ENCODE measurements around the gene EVA1C.
"Not testable (repeated sequence)": the region's sequence is repeated elsewhere in the genome, so short reads cannot be mapped to it uniquely, and the experiment has no call there.

EVA1C gene

DNA sequence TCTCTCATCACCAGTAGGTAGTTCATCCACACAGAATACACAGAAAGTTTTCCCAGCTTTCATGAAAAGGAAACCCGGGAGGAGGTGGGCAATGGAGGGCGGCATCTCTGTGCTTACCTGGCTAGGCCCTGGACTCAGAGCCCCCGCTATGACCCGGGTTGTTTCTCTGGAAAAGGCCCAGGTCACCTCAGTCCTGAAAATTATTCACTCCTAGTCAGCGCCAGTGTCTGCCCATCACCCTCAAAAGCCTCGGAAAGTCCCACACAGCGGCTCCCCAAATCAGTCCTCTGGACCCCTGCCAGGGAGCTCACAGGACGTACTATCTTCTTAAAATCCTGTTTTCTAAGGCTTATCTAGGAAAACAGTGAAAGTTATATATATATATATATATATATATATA, 121.6 kb downstream of the EVA1C start:
- no peak for DNase-seq

- DNase-seq = no peak
These were observed 123.1 kb downstream of the EVA1C start for GRCh38 chr21:32535612-32536011.

- no peak for DNase-seq
These were observed 125.0 kb downstream of the EVA1C start for GRCh38 chr21:32537569-32537881.

DNA sequence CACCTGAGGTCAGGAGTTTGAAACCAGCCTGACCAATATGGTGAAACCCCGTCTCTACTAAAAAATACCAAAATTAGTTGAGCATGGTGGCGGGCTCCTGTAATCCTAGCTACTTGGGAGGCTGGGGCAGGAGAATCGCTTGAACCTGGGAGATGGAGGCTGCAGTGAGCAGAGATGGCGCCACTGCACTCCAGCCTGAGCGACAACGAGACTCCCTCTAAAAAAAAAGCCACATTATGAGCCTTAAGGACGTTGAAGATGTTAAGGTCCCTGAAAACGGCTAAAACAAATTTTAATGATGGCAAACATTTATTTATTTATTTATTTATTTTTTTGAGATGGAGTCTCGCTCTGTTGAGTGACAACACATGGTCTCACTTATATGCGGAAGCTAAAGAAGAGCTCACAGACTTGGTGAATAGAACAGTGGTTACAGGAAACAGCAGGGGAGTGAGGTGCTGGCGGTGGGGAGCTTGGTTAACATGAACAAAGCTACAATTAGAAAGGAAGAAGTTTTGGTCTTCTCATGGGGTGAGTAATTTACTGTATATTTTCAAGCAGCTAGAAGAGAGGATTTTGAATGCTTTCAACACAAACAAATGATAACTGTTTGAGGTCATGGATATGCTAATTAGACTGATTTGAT, 125.8 kb downstream of the EVA1C start:
- DNase-seq = no peak

DNA sequence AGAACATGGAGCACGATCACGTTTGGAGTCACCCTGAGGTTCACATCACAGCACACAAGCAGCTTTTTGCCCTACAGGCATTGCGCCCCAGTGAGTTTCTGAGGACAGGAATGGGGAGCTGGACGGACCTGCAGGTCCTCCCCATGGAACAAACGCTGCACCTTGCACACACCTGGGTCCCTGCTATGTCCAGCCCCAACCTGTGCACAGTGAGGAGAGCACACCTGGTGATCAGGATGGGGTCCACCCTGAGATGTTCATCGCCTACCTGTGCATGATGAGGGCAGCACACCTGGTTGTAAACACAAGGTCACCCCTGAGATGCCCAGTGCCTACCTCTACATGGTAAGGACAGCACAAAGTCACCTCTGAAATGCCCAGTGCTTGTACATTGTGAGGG, 126.9 kb downstream of the EVA1C start:
- no peak for DNase-seq

- DNase-seq = not testable (repeated sequence)
These were observed 130.6 kb downstream of the EVA1C start for GRCh38 chr21:32543056-32543455.

- DNase-seq = no peak
These were observed 131.5 kb downstream of the EVA1C start for GRCh38 chr21:32543975-32544374.

- no peak for DNase-seq
These were observed 132.2 kb downstream of the EVA1C start for GRCh38 chr21:32544697-32545096.

GRCh38 chr21:32545948-32546441, 133.5 kb downstream of the EVA1C start:
- DNase-seq = no peak

DNA sequence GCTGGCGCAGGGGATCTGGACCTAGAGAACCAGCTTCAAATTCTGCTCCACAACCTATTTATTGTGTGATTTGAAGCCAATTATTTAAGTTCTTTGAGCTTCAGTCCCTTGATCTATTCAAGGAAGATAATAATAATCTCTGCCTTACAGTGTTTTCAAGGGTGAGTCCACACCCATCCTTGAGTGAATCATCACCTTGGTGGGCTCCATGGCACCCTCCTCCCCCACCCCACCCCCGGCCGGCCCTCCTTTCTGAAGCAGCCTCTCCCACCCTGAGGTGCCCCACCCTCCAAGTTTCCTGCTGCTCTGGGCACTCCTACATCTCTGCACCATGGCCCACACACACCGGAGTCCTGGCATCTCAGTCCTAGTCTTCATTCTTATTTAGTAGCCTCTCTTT, 134.5 kb downstream of the EVA1C start:
- DNase-seq = no peak

GRCh38 chr21:32548978-32549377, 136.5 kb downstream of the EVA1C start:
- DNase-seq = no peak

GRCh38 chr21:32549440-32549839, 136.9 kb downstream of the EVA1C start:
- DNase-seq = no peak

DNA sequence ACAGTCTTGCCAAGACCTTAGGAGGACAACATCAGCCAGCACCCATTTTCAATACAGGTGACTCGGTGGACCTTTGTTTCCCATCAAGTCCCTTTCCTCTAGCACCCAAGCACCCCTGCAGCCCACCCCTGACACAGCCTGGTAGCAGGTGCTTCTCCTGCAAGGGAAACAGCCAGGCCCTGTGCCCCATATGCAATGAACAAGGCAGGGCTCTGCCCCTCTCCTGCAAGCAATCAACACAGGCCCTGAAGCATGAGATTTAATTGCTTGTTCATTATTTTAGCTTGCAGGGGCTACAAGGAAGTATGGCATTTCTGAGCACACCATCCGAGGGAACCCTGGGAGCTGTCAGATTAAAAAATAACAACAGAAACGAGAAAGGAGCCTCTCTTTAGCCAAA, 137.4 kb downstream of the EVA1C start:
- DNase-seq = no peak

- no peak for DNase-seq
These were observed 142.5 kb downstream of the EVA1C start for GRCh38 chr21:32554832-32555638.

DNA sequence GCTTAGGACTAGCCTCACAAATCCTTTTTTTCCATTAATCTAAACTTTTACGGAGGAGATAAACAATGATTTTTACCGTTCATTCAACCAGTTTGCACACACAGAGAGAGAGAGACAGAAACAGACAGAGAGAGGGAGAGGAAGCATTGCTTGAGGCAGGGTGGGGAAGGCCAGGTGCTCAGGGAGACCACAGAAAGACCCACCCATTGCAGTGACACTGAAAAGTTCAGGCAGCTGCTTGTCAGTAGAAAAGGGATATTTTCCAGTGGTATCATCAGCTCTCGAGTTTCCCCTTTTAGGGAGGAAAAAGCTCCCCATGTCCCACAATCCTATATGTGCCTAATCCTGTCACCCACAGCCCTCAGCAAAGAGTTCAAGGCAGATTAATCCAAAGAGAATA, 145.6 kb downstream of the EVA1C start:
- no peak for DNase-seq

DNA sequence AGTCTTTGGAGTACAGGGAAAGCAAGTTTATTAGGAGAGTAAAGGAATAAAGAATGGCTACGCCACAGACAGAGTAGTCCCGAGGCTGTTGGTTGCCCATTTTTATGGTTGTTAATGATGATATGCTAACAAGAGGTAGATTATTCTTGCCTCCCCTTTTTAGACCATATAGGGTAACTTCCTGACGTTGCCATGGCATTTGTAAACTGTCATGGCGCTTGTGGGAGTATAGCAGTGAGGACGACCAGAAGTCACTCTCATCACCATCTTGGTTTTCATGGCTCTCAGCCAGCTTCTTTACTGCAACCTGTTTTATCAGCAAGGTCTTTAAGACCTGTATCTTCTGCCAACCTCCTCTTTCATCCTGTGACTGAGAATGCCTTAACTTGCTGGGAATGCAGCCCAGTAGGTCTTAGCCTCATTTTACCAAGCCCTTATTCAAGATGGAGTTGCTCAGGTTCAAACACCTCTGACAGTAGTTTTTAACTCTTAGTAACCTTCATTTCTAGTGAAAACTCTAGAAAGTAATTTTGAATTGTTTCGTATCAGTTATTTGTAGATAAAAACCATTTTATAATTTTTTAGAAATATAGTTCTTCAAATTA, 146.6 kb downstream of the EVA1C start:
- DNase-seq = no peak

GRCh38 chr21:32560896-32561295, 148.4 kb downstream of the EVA1C start:
- no peak for DNase-seq

DNA sequence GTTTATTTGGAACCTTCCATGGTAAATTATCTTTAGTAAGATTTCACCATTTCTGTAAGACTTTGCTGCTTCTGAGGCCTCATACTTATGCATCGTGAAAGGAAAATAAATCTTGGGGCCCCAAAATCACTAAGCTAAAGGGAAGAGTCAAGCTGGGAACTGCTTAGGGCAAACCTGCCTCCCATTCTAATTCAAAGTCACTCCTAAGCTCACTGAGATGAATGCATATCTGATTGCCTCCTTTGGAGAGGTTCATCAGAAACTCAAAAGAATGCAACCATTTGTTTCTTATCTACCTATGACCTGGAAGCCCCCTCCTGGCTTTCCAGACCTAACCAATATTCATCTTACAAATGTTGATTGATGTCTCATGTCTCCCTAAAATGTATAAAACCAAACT, 149.0 kb downstream of the EVA1C start:
- DNase-seq = not testable (repeated sequence)

GRCh38 chr21:32562426-32562825, 149.9 kb downstream of the EVA1C start:
- DNase-seq = no peak

DNA sequence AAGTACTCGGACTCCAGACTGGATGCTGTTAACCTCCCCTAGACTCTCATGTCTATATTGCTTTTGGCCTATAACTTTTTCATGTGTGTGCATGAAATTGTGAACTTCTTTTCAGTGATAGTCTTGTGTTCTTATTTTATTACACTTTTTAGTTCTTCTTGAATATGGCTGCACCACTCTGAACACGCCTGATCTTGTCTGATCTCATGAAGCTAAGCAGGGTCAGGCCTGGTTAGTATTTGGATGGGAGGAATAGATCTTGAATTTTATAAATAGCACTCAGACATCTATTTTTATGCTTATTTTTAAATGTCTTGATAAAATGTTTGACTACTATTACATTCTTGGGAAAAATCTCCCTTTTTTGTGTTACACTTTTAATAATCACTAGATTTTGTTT, 150.4 kb downstream of the EVA1C start:
- DNase-seq = no peak

All from effector CD8-positive, alpha-beta T cell (primary cell).